Measurements from ENCODE around the gene ABHD15.

Gene ABHD15

DNA sequence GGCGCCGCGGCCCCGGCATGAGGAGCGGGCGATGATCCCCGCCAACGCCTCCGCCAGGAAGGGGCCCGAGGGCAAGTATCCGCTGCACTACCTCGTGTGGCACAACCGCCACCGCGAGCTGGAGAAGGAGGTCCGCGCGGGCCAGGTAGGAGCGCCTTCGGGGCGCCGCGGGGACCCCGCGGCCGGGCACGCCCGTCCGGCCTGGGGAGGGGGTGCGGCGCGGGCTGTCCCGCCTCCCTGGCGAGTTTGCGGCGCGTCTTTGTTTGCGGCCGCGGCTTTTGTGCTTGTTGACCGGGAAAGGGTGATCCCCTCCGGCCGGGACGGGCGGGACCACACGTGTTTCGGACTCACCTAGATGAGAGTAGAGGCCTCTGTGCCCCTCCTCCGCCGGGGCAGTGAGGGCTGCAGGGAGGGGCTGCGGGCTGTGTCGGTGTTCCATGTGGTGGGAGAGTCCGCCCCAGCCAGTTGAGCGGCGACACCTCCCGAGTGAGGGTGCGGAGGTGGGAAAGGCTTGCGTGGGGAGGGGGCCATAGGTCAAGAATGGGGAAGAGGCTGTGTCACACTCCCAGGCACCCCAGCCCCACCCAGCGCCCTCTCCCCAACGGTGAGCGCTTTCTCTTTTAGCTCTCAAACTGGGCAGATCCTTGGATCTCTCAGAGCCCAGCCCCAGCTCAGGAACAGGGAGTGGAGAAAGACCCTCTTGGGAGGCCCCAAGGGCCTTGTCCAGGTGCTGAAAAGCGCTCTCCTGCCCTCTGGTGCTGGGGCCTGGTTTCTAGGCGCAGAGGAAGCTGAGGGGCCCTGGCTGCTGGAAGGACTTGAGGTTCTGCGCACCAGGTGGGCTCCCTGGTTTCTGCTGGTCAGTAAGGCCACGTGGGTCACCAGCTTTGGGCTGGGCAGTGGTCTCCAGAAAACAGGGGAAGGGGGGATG is 27.0 kb upstream of the ABHD15 start:
- TF ChIP-seq CTCF (conservative IDR thresholded peaks at IDR 0.05; ENCODE audit: low read depth, low read length): peak; percentile 59
- peak overlapping the region; percentile 68 for H3K4me3 ChIP-seq (ENCODE audit: low read length)
- no peak for DNase-seq (ENCODE audit: low read depth)

GRCh38 chr17:29592850-29593551 is 26.2 kb upstream of the ABHD15 start, which contains the start of gene ANKRD13B:
Gene ANKRD13B (plus strand): TSS chr17:29593132. CDS start chr17:29593622, 490 bp downstream.
- peak within 1 kb of the TSS; percentile 68 for H3K4me3 ChIP-seq (ENCODE audit: low read length)
- no peak for DNase-seq (ENCODE audit: low read depth)
- no peak for TF ChIP-seq CTCF (conservative IDR thresholded peaks at IDR 0.05; ENCODE audit: low read depth, low read length)

GRCh38 chr17:29591737-29592608 is 25.1 kb upstream of the ABHD15 start:
- DNase-seq (ENCODE audit: low read depth): peak; percentile 86
- TF ChIP-seq CTCF (conservative IDR thresholded peaks at IDR 0.05; ENCODE audit: low read depth, low read length): peak; percentile 97
- peak overlapping the region; percentile 46 for H3K4me3 ChIP-seq (ENCODE audit: low read length)

- DNase-seq (ENCODE audit: low read depth): peak; percentile 67
- peak overlapping the region; percentile 46 for H3K4me3 ChIP-seq (ENCODE audit: low read length)
- no peak for TF ChIP-seq CTCF (conservative IDR thresholded peaks at IDR 0.05; ENCODE audit: low read depth, low read length)
Measured at GRCh38 chr17:29591146-29591736, 24.4 kb upstream of the ABHD15 start.

DNA sequence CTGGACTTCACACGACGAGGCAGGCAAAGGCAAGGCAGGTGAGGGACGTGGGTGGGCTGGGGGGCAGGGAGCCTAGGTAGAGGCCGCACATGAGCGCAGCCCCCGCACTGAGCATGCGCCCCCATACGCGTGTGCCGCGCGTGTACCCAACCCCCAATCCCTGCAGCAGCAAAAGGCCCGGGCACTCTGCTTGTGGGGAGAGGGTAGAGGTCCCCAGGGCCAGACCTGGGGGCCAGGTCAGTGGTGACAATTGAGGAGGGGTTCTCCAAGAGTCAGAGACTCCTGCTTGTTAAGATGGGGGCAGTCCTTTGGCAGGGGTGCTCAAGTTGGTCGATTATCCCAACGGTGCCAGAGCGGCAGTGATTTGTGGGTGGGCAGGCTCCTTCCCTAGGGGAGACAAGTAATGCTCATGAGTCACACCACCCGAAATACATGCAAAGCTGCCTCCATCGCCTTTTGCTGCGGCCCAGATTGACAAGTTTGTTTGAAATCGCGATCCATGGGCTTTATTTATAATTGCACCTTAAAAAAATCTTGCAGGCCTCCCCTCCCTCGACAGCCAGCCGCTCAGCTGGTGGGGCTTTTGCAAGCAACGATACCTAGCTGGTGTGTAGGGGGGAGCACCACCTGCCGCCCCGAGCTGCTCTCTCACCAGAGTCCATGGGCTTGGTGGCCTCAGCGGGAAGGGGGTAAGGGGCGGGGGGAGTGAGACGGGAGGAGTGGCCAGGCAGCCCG is 23.7 kb upstream of the ABHD15 start:
- peak overlapping the region; percentile 46 for H3K4me3 ChIP-seq (ENCODE audit: low read length)
- no peak for TF ChIP-seq CTCF (conservative IDR thresholded peaks at IDR 0.05; ENCODE audit: low read depth, low read length)
- DNase-seq (ENCODE audit: low read depth): peak; percentile 69
